Adrenal gland (tissue), 12 donors: ENCODE results near the gene GCGR. TPM values are rescaled to one million over a fixed set of nuclear protein-coding genes. Genes with fewer than 3 reads are reported as not detected.

Experiments
- DNase-seq, 7 donors: peaks; one replicate each; pipeline ENCODE4 v3.0.0-alpha.2; 2019 to 2020
- H3K27ac ChIP-seq, 5 donors: fragments of 200-600 bp; sonication (generic) in 4 of 5; 1 replicate in 3 of 5; 2 replicates in 2 of 5; pipeline versions ENCODE4 v1.5.1 to v1.8.0; 2016 to 2020; ENCODE audit warnings: mild to moderate bottlenecking in 1 of 5
- H3K27me3 ChIP-seq: fragments of 200-600 bp; 2 replicates; pipeline ENCODE4 v1.8.0; 2021
- H3K36me3 ChIP-seq, 2 donors: fragments of 200-600 bp; replicated peaks in 1 of 2; 1 replicate in 1 of 2; 2 replicates in 1 of 2; pipeline versions ENCODE4 v1.5.1 to v1.8.0; 2018 to 2022
- H3K4me1 ChIP-seq, 2 donors: fragments of 200-600 bp; replicated peaks in 1 of 2; 1 replicate in 1 of 2; 2 replicates in 1 of 2; pipeline versions ENCODE4 v1.5.1 to v1.8.0; 2018 to 2021
- H3K4me3 ChIP-seq, 4 donors: fragments of 200-600 bp; sonication (generic) in 3 of 4; one replicate each; pipeline ENCODE4 v1.5.1; 2016 to 2018
- H3K9me3 ChIP-seq, 3 donors: fragments of 200-600 bp; sonication (generic) in 1 of 3; replicated peaks in 1 of 3; 1 replicate in 2 of 3; 2 replicates in 1 of 3; pipeline versions ENCODE4 v1.5.1 to v1.8.0; 2016 to 2021
- POLR2A ChIP-seq, 2 donors: fragments of 450-650 bp; IDR thresholded peaks; one replicate each; pipeline ENCODE4 v1.6.1; 2017; ENCODE audit warnings: antibody characterized with exemption in 2 of 2, mild to moderate bottlenecking in 2 of 2, moderate library complexity in 1 of 2
- WGBS, 4 donors: extraction: QIAGEN DNeasy Blood & Tissue Kit in 2 of 4; methylation state at CpG; one replicate each; pipeline versions ENCODE4 v1.1.5 to v1.1.7; 2013 to 2017; 5-methylcytosine and 5-hydroxymethylcytosine counted together
- intact Hi-C, 2 donors: fragments of 100-400 bp; cut with DNase I; formaldehyde crosslinking; loops; one replicate each; pipeline versions ENCODE4 v1.14.1 to v1.15.0; 2022 to 2023
- polyA plus RNA-seq, 3 donors: library from polyadenylated mRNA; stranded (reverse); fragments of 200-250 nt in 2 of 3; fragments of 350-450 nt in 1 of 3; fragmentation: Illumina TruSeq in 1 of 3; extraction: RNeasy Lipid Tissue Mini Kit (QIAGEN cat#74804) in 1 of 3; gene quantifications; one replicate each; pipeline ENCODE4 v1.2.3, GENCODE V29; 2013 to 2014
- total RNA-seq, 9 donors: library from RNA; depleted of rRNA in 4 of 9; stranded (reverse); fragments of >200 nt in 4 of 9; fragments of 120-200 nt in 1 of 9; fragmentation: NEBNext Ultra II Directional in 1 of 9; extraction: Animal tissue kit (Norgen Biotek cat#: 25700) in 1 of 9; gene quantifications; one replicate each; pipeline versions ENCODE4 v1.1.0 to v1.2.4, GENCODE V29; 2013 to 2023
- TF ChIP-seq, protein P1 (sequence below), 6 experiments: fragments of 450-650 bp in 4 of 6; fragments of 200-600 bp in 2 of 6; sonication (generic) in 1 of 6; IDR thresholded peaks; 1 replicate in 5 of 6; 2 replicates in 1 of 6; pipeline versions ENCODE4 v1.5.1 to v1.8.0; 2016 to 2021; ENCODE audit warnings: antibody characterized with exemption in 6 of 6, mild to moderate bottlenecking in 2 of 6, moderate library complexity in 1 of 6
- donor health status: healthy with polysubstance abuse.
- donor health status: Bipolar disorder and iron deficiency.
- donor health status: DM: yes; HTN: yes; CAD: no.
- donor health status: DM: no; HTN: no; CAD: no.
- donor health status: DM: no; HTN: no; CAD: no.
- donor health status: DM: yes; HTN: yes; CAD: no.

GCGR gene
- total and polyA plus RNA-seq, 12 donors: 0.11 to 48.7 (median 2.1) TPM; not detected in 3

DNA sequence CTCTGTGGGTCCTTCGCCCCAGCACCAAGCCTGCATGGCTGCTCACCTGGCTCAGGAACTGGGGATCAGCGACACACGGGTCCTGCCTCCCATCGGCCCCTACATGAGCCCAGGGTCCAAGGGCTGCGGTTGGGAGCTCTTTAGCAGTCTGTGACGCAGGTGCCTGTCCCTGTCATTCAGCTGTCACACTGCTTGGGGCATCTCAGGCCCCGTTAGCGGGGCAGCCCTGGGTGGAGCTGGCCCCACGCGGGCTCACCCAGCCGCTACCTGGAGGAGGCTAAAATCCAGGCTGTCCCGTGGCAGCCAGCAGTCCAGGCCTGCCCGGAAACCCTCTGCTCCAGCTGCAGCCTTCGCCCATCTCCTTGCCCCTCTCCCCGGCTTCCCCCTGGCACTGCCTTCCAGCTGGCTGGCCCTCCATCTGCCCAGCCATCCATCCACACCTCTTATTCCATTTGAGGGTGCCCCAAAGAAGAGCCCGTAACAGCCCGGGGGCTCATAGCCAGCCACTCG, 3.3 kb downstream of the GCGR start:
- H3K27me3 ChIP-seq: peaks cover 35% of the 10 kb centered on the region
- no peaks in the 10 kb centered on the region for H3K36me3 ChIP-seq
- no peaks in the 10 kb centered on the region for H3K9me3 ChIP-seq
- TF ChIP-seq, protein P1, sequence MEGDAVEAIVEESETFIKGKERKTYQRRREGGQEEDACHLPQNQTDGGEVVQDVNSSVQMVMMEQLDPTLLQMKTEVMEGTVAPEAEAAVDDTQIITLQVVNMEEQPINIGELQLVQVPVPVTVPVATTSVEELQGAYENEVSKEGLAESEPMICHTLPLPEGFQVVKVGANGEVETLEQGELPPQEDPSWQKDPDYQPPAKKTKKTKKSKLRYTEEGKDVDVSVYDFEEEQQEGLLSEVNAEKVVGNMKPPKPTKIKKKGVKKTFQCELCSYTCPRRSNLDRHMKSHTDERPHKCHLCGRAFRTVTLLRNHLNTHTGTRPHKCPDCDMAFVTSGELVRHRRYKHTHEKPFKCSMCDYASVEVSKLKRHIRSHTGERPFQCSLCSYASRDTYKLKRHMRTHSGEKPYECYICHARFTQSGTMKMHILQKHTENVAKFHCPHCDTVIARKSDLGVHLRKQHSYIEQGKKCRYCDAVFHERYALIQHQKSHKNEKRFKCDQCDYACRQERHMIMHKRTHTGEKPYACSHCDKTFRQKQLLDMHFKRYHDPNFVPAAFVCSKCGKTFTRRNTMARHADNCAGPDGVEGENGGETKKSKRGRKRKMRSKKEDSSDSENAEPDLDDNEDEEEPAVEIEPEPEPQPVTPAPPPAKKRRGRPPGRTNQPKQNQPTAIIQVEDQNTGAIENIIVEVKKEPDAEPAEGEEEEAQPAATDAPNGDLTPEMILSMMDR (IDR thresholded peaks at IDR 0.05): no peak
- TF ChIP-seq POLR2A (IDR thresholded peaks at IDR 0.05): no peak
- 49 to 54% (median 50%) methylated on average over 7 to 18 of the region's 18 CpGs for WGBS, 4 donors
- peaks cover 0 to 10% of the 10 kb centered on the region in 2 donors for H3K4me1 ChIP-seq
- no peak overlapping the region for H3K27ac ChIP-seq
- DNase-seq: no peak
- H3K4me3 ChIP-seq: no peak overlapping the region
- intact Hi-C loops: no loop called here

DNA sequence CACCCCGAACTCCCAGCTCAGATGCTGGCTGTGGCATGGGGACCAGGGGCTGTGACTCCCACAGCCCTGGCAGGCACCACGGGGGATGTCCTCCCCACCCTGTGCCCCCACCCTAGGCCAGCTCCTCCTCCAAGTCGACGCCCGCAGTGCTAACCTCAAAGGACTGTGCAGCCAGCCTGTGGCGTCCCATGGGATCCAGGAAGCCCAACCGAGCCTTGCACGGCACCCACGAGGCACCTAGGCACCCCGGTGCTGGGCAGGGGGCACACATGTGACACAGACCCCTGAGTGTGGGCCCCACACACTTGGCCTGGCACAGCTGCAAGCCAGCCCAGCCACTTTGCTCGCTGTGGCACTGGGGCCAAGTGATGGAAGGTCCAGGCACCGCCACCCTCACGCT, 3.9 kb downstream of the GCGR start:
- Histone ChIP-seq H3K27ac (no peak overlapping the region), H3K9me3 (no peaks in the 10 kb centered on the region), H3K36me3 (no peaks in the 10 kb centered on the region), H3K4me3 (no peak overlapping the region), H3K4me1 (peaks cover 0 to 10% of the 10 kb centered on the region in 2 donors), H3K27me3 (peaks cover 35% of the 10 kb centered on the region)
- TF ChIP-seq POLR2A (IDR thresholded peaks at IDR 0.05): no peak
- TF ChIP-seq, protein P1 (IDR thresholded peaks at IDR 0.05): no peak
- no peak for DNase-seq
- intact Hi-C loops: no loop called here
- WGBS, 4 donors: 64 to 68% (median 66%) methylated on average over 11 to 13 of the region's 13 CpGs; no CpG with 5 or more reads in 1 of the 4 donors

DNA sequence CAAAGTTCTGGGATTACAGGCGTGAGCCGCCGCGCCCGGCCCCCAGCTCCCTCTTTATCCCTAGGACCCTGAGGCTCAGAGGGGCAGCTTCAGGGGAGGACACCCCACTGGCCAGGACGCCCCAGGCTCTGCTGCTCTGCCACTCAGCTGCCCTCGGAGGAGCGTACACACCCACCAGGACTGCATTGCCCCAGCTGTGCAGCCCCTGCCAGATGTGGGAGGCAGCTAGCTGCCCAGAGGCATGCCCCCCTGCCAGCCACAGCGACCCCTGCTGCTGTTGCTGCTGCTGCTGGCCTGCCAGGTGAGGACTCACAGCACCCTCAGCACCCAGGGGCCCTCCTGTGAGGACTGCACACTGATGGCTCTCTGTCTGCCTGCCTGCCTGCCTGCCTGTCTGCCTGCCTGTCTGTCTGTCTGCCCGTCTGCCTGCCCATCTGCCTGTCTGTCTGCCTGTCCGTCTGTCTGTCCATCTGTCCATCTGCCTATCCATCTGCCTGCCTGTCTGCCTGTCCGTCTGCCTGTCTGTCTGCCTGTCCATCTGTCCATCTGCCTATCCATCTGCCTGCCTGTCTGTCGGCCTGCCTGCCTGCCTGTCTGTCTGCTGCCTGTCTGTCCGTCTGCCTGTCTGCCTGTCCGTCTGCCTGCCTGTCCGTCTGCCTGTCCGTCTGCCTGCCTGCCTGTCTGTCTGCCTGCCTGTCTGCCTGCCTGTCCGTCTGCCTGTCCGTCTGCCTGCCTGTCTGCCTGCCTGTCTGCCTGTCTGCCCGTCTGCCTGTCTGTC, 5.0 kb downstream of the GCGR start:
- Histone ChIP-seq H3K4me3 (no peak overlapping the region), H3K27me3 (peaks cover 25% of the 10 kb centered on the region), H3K36me3 (no peaks in the 10 kb centered on the region), H3K4me1 (peaks cover 0 to 6% of the 10 kb centered on the region in 2 donors), H3K27ac (no peak overlapping the region), H3K9me3 (no peaks in the 10 kb centered on the region)
- 62 to 71% (median 68%) methylated on average over 12 to 20 of the region's 20 CpGs for WGBS, 4 donors
- intact Hi-C loops: no loop called here
- no peak for DNase-seq
- TF ChIP-seq POLR2A (IDR thresholded peaks at IDR 0.05): no peak
- TF ChIP-seq, protein P1 (IDR thresholded peaks at IDR 0.05): no peak

DNA sequence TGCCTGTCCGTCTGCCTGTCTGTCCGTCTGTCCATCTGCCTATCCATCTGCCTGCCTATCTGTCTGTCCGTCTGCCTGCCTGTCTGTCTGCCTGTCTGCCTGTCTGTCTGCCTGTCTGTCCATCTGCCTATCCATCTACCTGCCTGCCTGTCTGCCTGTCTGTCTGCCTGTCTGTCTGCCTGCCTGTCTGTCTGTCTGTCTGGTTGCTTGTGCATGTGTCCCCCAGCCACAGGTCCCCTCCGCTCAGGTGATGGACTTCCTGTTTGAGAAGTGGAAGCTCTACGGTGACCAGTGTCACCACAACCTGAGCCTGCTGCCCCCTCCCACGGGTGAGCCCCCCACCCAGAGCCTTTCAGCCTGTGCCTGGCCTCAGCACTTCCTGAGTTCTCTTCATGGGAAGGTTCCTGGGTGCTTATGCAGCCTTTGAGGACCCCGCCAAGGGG, 5.6 kb downstream of the GCGR start:
- 53 to 72% (median 63%) methylated on average over 6 to 7 of the region's 7 CpGs for WGBS, 4 donors
- DNase-seq: no peak
- intact Hi-C loops: no loop called here
- TF ChIP-seq, protein P1 (IDR thresholded peaks at IDR 0.05): no peak
- TF ChIP-seq POLR2A (IDR thresholded peaks at IDR 0.05): no peak
- peaks cover 19% of the 10 kb centered on the region for H3K27me3 ChIP-seq
- no peaks in the 10 kb centered on the region for H3K9me3 ChIP-seq
- no peaks in the 10 kb centered on the region for H3K36me3 ChIP-seq
- no peak overlapping the region for H3K27ac ChIP-seq
- H3K4me1 ChIP-seq: peaks cover 0 to under 1% of the 10 kb centered on the region in 2 donors
- no peak overlapping the region for H3K4me3 ChIP-seq
